HCT116 (cell line): ENCODE data around the gene KCNE4. TPM values are rescaled to one million over a fixed set of nuclear protein-coding genes. Genes with fewer than 3 reads are reported as not detected.

ENCODE experiments used
- ATAC-seq: fragments of 200-7000 bp; cut with Tn5 transposase; 2 replicates; pipeline ENCODE4 v1.9.1; 2020; ENCODE audit warnings: mild to moderate bottlenecking, moderate library complexity
- BruUV-seq: library from RNA; stranded (reverse); fragments of 400-500 nt; replicated peaks from 2 replicates; lab custom pipeline; 2021; lab: Mats Ljungman, UMichigan
- CTCF ChIA-PET: fragments of 300-600 bp; sonication (Branson Sonifier 250); formaldehyde crosslinking; loops from one replicate; lab custom pipeline; 2021; ENCODE audit warnings: antibody characterized with exemption; lab: Charles Lee
- POLR2A ChIA-PET: fragments of 300-600, 350-600 bp; sonication (Branson Sonifier 250); formaldehyde crosslinking; loops from one replicate; lab custom pipeline; 2021; ENCODE audit warnings: antibody characterized with exemption; lab: Charles Lee
- RAD21 ChIA-PET, 2 experiments: fragments of 300-600 bp; sonication (Branson Sonifier 250); formaldehyde crosslinking; loops; one replicate each; lab custom pipeline; 2023; ENCODE audit warnings: low total read pairs in 2 of 2; ENCODE audit not compliant: uncharacterized antibody in 2 of 2, unreplicated experiment in 2 of 2, low non-redundant PET in 1 of 2; lab: Charles Lee
- DNase-seq: peaks from one replicate; pipeline ENCODE4 v3.0.0-alpha.2; 2010; ENCODE audit warnings: low read depth, low spot score
- H2AFZ ChIP-seq: fragments of 200-600 bp; shearing (Covaris generic), sonication (generic); 2 replicates; pipeline ENCODE4 v1.6.1; 2017; ENCODE audit warnings: low read depth, mixed run types, mixed read lengths, antibody characterized with exemption, low read length; ENCODE audit not compliant: poor library complexity, severe bottlenecking
- H3K27ac ChIP-seq: 2 replicates; pipeline ENCODE4 v1.5.1; 2012; ENCODE audit warnings: low read depth, low read length
- H3K27me3 ChIP-seq: fragments of 200-600 bp; sonication (generic); 2 replicates; pipeline ENCODE4 v1.6.1; 2016; ENCODE audit warnings: mixed run types, low read length, mixed read lengths; ENCODE audit not compliant: insufficient read depth
- H3K36me3 ChIP-seq, 2 experiments: fragments of 200-500 bp in 1 of 2; fragments of 200-600 bp in 1 of 2; sonication (Bioruptor generic) in 1 of 2; sonication (generic) in 1 of 2; 2 replicates each; pipeline versions ENCODE4 v1.5.1 to v1.6.1; 2014 to 2016; ENCODE audit warnings: low read length in 2 of 2, inconsistent platforms in 1 of 2, mixed read lengths in 1 of 2, mixed run types in 1 of 2; ENCODE audit not compliant: insufficient read depth in 2 of 2, control insufficient read depth in 1 of 2
- H3K4me1 ChIP-seq, 2 experiments: fragments of 200-600 bp in 1 of 2; sonication (generic) in 1 of 2; 2 replicates each; pipeline versions ENCODE4 v1.5.1 to v1.6.1; 2012 to 2017; ENCODE audit warnings: low read length in 2 of 2, inconsistent platforms in 1 of 2, mild to moderate bottlenecking in 1 of 2, mixed read lengths in 1 of 2, mixed run types in 1 of 2, moderate library complexity in 1 of 2; ENCODE audit not compliant: insufficient read depth in 2 of 2, control insufficient read depth in 1 of 2
- H3K4me2 ChIP-seq: fragments of 200-600 bp; sonication (generic); 2 replicates; pipeline ENCODE4 v1.6.1; 2017; ENCODE audit warnings: mixed run types, low read length, mixed read lengths
- H3K4me3 ChIP-seq, 2 experiments: fragments of 200-600 bp in 1 of 2; sonication (generic) in 1 of 2; replicated peaks in 1 of 2; 2 replicates each; pipeline ENCODE4 v1.5.1; 2011 to 2016; ENCODE audit warnings: low read length in 2 of 2, control low read depth in 1 of 2, low read depth in 1 of 2, mild to moderate bottlenecking in 1 of 2, mixed read lengths in 1 of 2, mixed run types in 1 of 2
- H3K79me2 ChIP-seq: fragments of 200-600 bp; sonication (generic); 2 replicates; pipeline ENCODE4 v1.6.1; 2017; ENCODE audit warnings: mild to moderate bottlenecking, mixed run types, low read length, moderate library complexity, mixed read lengths; ENCODE audit not compliant: insufficient read depth
- H3K9ac ChIP-seq: fragments of 200-600 bp; sonication (generic); 2 replicates; pipeline ENCODE4 v1.6.1; 2016; ENCODE audit warnings: low read length, mixed read lengths
- H3K9me2 ChIP-seq: fragments of 200-600 bp; sonication (generic), shearing (Covaris generic); 2 replicates; pipeline ENCODE4 v1.6.1; 2017; ENCODE audit warnings: mixed run types, mild to moderate bottlenecking, moderate library complexity; ENCODE audit not compliant: insufficient read depth
- H3K9me3 ChIP-seq, 2 experiments: fragments of 200-500 bp in 1 of 2; fragments of 200-600 bp in 1 of 2; sonication (Bioruptor generic) in 1 of 2; sonication (generic) in 1 of 2; 2 replicates each; pipeline ENCODE4 v1.6.1; 2014 to 2017; ENCODE audit warnings: low read length in 2 of 2, mixed read lengths in 2 of 2, inconsistent platforms in 1 of 2, low read depth in 1 of 2, mild to moderate bottlenecking in 1 of 2, mixed run types in 1 of 2, moderate library complexity in 1 of 2; ENCODE audit not compliant: control insufficient read depth in 1 of 2, insufficient read depth in 1 of 2
- H4K20me1 ChIP-seq: fragments of 200-600 bp; sonication (generic), shearing (Covaris generic); 2 replicates; pipeline ENCODE4 v1.6.1; 2017; ENCODE audit warnings: mixed run types, mild to moderate bottlenecking, moderate library complexity; ENCODE audit not compliant: insufficient read depth
- CBX3 ChIP-seq: IDR thresholded peaks from 2 replicates; pipeline ENCODE4 v1.6.1; 2012; ENCODE audit warnings: low read depth
- MAX ChIP-seq: IDR thresholded peaks from 2 replicates; pipeline ENCODE4 v1.6.1; 2012
- REST ChIP-seq: IDR thresholded peaks from 2 replicates; pipeline ENCODE4 v1.6.1; 2012; ENCODE audit warnings: low read depth
- ZBTB33 ChIP-seq: IDR thresholded peaks from 2 replicates; pipeline ENCODE4 v1.6.1; 2011; ENCODE audit warnings: mild to moderate bottlenecking, low read length, moderate library complexity; ENCODE audit not compliant: insufficient replicate concordance; ENCODE audit errors: extremely low read depth
- intact Hi-C: fragments of 100-400 bp; cut with micrococcal nuclease; formaldehyde crosslinking; loops from 2 replicates; pipeline ENCODE4 v1.10.0; 2022
- total RNA-seq: library from RNA; stranded (reverse); gene quantifications from one replicate; pipeline ENCODE4 v1.2.1, GENCODE V29; 2021; ENCODE audit not compliant: unreplicated experiment

Gene KCNE4
- total RNA-seq, 1 experiment from 2014 or later = not detected

GRCh38 chr2:223044092-223044836, 7.7 kb upstream of the KCNE4 start:
- ATAC-seq = no peak
- POLR2A ChIA-PET = no interaction called here
- intact Hi-C loops = no loop called here

More at GRCh38 chr2:223044092-223044836, 7.7 kb upstream of the KCNE4 start:
- H3K36me3 ChIP-seq = no peaks in the 10 kb centered on the region
- no peaks in the 10 kb centered on the region for H3K9me2 ChIP-seq
- H3K9me3 ChIP-seq = no peaks in the 10 kb centered on the region
- H2AFZ ChIP-seq = no peak overlapping the region
- peaks cover 3 to 29% of the 10 kb centered on the region in 2 experiments; a peak in 3 of 4 replicates for H3K4me1 ChIP-seq
- H3K27me3 ChIP-seq = no peaks in the 10 kb centered on the region
- no peak overlapping the region for H3K27ac ChIP-seq
- no TSS peak for BruUV-seq
- H3K4me2 ChIP-seq = no peak overlapping the region
- no peak overlapping the region for H3K9ac ChIP-seq
- H3K79me2 ChIP-seq = no peaks in the 10 kb centered on the region
- no peak for DNase-seq
- no peak overlapping the region for H3K4me3 ChIP-seq
- no peak for TF ChIP-seq ZBTB33
- TF ChIP-seq CBX3 = no peak
- TF ChIP-seq MAX = no peak
- TF ChIP-seq REST = no peak
- H4K20me1 ChIP-seq = no peaks in the 10 kb centered on the region
- ChIA-PET CTCF (no interaction called here), RAD21 (no interaction called here)
